GM19043 (cell line): ENCODE data around the gene ATP8A2.

Experiments used
- ATAC-seq: cut with Tn5 transposase; IDR thresholded peaks from one replicate; pipeline ENCODE4 v1.9.1; 2021; ENCODE audit warnings: low read depth; ENCODE audit not compliant: unreplicated experiment

The ATP8A2 gene

GRCh38 chr13:25901460-25902376 lies 529.9 kb downstream of the ATP8A2 start:
- peak; percentile 96 for ATAC-seq

GRCh38 chr13:25902455-25902854 lies 530.7 kb downstream of the ATP8A2 start:
- no peak for ATAC-seq

GRCh38 chr13:25902891-25903341 lies 531.1 kb downstream of the ATP8A2 start:
- no peak for ATAC-seq

- ATAC-seq: no peak
Measured at GRCh38 chr13:25904830-25905229, 533.1 kb downstream of the ATP8A2 start.

DNA sequence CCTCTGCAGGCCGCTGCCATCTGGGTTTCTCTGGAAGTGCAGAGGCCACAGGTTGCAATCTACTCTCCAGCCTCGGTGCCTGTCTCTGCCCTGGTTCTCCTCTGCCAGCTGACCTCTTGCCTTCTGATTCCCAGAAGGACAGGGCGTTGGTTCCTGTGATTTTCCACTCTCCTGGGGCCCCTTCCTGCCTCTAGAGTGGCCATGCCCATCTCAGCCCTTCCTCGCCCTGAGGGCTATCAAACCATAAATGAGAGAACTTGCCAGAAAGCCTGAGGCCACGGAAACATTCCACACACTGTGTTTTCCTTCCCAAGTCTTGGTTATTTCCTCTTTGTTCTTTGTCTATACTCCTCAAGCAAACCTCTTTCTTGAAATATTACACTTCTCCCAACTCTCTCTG lies 533.8 kb downstream of the ATP8A2 start:
- no peak for ATAC-seq

GRCh38 chr13:25906191-25906661 lies 534.5 kb downstream of the ATP8A2 start:
- ATAC-seq: no peak

DNA sequence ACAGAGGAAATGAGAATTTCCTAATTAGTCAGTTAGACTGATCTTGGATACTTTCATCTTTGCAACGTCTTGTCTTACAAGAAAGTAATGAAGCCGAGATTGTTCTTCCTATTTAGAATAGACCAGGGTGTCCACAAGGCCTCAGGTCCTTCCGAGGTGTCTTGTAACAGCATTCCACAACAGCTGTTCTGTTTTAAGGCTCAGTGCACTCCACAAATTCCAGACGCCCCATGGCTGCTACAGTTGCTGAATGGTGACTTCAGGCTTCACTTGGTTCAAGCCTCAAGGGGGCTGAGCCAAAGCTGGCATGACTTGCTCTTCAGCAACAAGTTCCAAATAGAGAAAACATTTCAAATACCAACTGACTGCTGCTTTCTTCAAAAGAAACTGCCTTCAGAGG lies 536.6 kb downstream of the ATP8A2 start:
- ATAC-seq: no peak

- no peak for ATAC-seq
Measured at GRCh38 chr13:25910243-25910642, 538.5 kb downstream of the ATP8A2 start.

GRCh38 chr13:25910991-25911419 lies 539.2 kb downstream of the ATP8A2 start:
- no peak for ATAC-seq

DNA sequence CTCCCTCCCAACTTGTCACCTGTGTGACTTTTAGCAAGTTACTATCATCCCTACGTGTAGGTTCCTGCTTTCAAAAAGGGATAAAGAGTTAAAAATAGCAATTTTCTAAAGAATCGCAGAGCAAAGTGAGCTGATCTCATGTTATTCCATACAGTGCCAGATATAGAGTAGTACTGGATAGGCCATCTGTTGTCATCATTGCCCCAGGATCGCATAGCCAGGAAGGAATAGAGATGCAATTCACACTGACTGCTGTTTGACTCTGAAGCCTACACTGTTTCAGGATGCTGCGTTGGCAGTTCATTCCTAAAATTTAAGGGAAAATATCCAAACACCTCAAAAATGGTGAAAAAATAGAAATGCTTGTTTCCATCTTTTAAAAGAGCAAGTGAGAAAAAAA lies 541.2 kb downstream of the ATP8A2 start:
- ATAC-seq: no peak

- no peak for ATAC-seq
Measured at GRCh38 chr13:25915840-25916518, 544.2 kb downstream of the ATP8A2 start.

- no peak for ATAC-seq
Measured at GRCh38 chr13:25920277-25920676, 548.5 kb downstream of the ATP8A2 start.

DNA sequence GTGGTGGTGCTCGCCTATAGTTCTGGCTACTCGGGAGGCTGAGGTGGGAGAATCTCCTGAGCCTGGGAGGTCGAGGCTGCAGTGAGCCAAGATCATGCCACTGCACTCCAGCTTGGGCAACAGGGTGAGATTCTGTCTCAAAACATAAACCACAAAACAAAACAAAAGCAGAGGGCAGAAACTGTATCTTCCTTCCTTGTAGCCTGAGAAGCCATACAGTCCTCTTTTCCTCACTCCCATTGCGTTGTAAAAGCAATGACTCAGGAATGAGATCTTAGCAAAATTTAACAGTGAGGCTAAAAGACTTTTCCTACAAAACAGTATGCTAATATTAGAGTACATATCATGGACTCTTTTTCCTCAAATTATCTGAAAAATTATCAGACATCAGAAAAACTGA lies 549.2 kb downstream of the ATP8A2 start:
- ATAC-seq: no peak

- ATAC-seq: no peak
Measured at GRCh38 chr13:25922376-25922775, 550.6 kb downstream of the ATP8A2 start.

DNA sequence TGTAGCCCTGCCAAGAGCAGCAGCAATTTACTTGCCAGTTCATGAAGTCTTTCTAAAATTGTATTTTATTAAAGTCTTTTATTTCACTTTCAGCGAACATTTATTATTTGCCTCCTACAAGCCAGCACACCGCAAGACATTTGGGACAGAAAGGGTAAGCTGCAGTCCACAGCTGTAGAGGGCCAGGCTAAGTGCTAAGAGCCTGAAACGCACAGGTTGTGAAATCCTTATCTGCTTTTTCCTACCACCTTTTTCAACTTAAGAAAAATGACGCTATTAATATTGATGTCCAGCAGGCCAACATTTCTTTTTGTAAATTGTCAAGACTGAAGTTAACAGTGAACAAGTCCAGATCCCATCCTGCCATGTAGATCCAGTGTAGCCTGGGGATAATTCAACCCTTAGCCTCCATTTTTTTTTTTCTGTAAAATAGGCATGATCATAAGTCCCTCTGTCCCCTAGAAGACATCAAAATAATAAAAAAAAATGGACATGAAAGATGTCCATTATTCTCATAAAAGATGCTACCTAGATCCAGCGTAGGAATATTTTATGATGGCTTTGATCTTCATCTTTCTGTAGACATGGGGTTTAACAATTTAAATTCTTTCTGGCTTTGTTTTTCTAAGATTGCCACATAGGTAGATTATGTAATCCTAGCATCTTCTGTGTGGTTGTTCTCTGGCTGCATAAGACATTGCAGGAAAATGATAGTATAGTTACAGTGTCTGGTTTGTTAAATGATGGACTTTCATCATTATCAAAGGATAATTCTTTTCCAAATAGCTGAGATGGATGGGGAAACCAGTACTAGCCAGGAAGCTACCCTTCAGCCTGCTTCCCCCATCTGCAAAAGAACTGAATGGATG lies 551.7 kb downstream of the ATP8A2 start:
- no peak for ATAC-seq

GRCh38 chr13:25927363-25927762 lies 555.6 kb downstream of the ATP8A2 start:
- no peak for ATAC-seq

DNA sequence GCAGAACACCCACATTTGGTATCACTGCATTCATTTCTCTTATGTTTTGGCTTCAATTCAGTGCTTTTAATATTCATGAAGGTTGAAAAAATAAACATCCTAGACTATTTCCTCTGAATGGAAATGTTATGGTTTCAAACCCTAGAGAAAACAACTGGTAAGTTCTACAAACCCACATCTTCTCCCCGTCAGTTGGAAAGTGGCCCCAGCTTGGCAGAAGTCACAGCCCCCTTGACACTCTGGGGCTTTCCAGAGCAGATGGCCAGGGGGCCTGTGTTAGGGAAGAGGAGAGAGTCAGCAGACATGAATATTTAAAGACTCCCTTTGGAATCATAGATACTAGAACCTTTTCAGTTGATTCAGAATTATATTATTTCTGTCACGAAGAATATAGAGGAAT lies 556.2 kb downstream of the ATP8A2 start:
- no peak for ATAC-seq

DNA sequence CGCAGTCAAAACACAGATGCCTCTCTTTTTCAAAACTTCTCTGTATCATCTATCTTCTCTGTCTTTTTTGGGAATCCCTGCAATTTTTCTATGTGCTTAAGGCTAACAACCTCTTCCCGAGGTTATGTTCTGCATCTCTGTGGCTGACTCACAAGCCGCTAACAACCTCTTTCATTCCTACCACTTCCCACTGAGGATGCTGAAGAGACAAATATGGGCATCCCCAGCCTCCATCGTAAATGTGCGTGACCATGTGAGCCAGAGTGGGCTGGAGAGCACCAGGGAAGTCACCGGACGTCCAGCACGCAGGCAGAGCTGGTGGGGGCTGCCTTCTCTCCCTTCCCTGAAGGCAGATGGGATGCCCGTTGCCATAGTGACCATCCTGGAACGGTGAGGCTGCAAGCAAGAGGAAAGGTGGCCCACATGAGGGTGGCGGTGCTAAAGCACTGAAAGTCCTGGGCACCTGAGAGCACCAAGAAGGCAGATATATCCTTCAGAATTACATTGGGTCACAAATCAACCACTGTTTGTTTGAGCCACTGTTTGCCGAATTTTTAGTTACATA lies 557.2 kb downstream of the ATP8A2 start:
- no peak for ATAC-seq

- ATAC-seq: no peak
Measured at GRCh38 chr13:25929816-25930215, 558.0 kb downstream of the ATP8A2 start.

- ATAC-seq: no peak
Measured at GRCh38 chr13:25930653-25931052, 558.9 kb downstream of the ATP8A2 start.
